Liver (tissue), 9 donors: ENCODE data around the gene TMSB4X. TPM values are rescaled to one million over a fixed set of nuclear protein-coding genes. Genes with fewer than 3 reads are reported as not detected.

ENCODE experiments used
- DNase-seq: peaks from one replicate; pipeline ENCODE4 v3.0.0-alpha.2; 2017; ENCODE audit warnings: low spot score
- H3K27ac ChIP-seq, 2 donors: one replicate each; pipeline ENCODE4 v1.7.0; 2013; ENCODE audit warnings: inconsistent platforms in 2 of 2, low read length in 2 of 2, control low read depth in 1 of 2, low read depth in 1 of 2, mild to moderate bottlenecking in 1 of 2
- H3K27me3 ChIP-seq, 4 donors: one replicate each; pipeline versions ENCODE4 v1.6.1 to v1.7.0; 2013; ENCODE audit warnings: low read length in 3 of 4, inconsistent platforms in 1 of 4, mild to moderate bottlenecking in 1 of 4, moderate library complexity in 1 of 4; ENCODE audit not compliant: control insufficient read depth in 4 of 4, insufficient read depth in 4 of 4
- H3K36me3 ChIP-seq, 4 donors: one replicate each; pipeline versions ENCODE4 v1.6.1 to v1.7.0; 2013; ENCODE audit warnings: low read length in 3 of 4, mild to moderate bottlenecking in 3 of 4, low read depth in 1 of 4, moderate library complexity in 1 of 4; ENCODE audit not compliant: control insufficient read depth in 4 of 4, insufficient read depth in 3 of 4
- H3K4me1 ChIP-seq, 4 donors: one replicate each; pipeline versions ENCODE4 v1.6.1 to v1.7.0; 2013; ENCODE audit warnings: low read length in 3 of 4, mild to moderate bottlenecking in 3 of 4, moderate library complexity in 1 of 4; ENCODE audit not compliant: control insufficient read depth in 4 of 4, insufficient read depth in 4 of 4
- H3K4me3 ChIP-seq, 3 donors: one replicate each; pipeline versions ENCODE4 v1.6.1 to v1.7.0; 2013; ENCODE audit warnings: low read length in 3 of 3, control low read depth in 1 of 3, low read depth in 1 of 3, mild to moderate bottlenecking in 1 of 3
- H3K9ac ChIP-seq, 2 donors: one replicate each; pipeline ENCODE4 v1.7.0; 2013; ENCODE audit warnings: low read length in 2 of 2, mild to moderate bottlenecking in 2 of 2, moderate library complexity in 2 of 2, control low read depth in 1 of 2, low read depth in 1 of 2
- H3K9me3 ChIP-seq, 4 donors: one replicate each; pipeline versions ENCODE4 v1.6.1 to v1.7.0; 2013; ENCODE audit warnings: low read length in 3 of 4; ENCODE audit not compliant: control insufficient read depth in 4 of 4
- EGR1 ChIP-seq, 2 donors: IDR thresholded peaks; 2 replicates each; pipeline ENCODE4 v1.6.1; 2016 to 2018; ENCODE audit warnings: antibody characterized with exemption in 2 of 2, low read depth in 2 of 2
- FOXA1 ChIP-seq: IDR thresholded peaks from 2 replicates; pipeline ENCODE4 v1.6.1; 2016; ENCODE audit warnings: antibody characterized with exemption
- FOXA2 ChIP-seq: IDR thresholded peaks from 2 replicates; pipeline ENCODE4 v1.6.1; 2016; ENCODE audit warnings: antibody characterized with exemption
- GABPA ChIP-seq, 2 donors: IDR thresholded peaks in 1 of 2; conservative IDR thresholded peaks in 1 of 2; 2 replicates each; pipeline ENCODE4 v1.6.1; 2016; ENCODE audit warnings: antibody characterized with exemption in 2 of 2, mild to moderate bottlenecking in 1 of 2, moderate library complexity in 1 of 2
- HNF4A ChIP-seq, 2 donors: conservative IDR thresholded peaks; 2 replicates each; pipeline ENCODE4 v1.6.1; 2016; ENCODE audit warnings: antibody characterized with exemption in 2 of 2, mild to moderate bottlenecking in 2 of 2
- HNF4G ChIP-seq: IDR thresholded peaks from 2 replicates; pipeline ENCODE4 v1.6.1; 2016; ENCODE audit warnings: antibody characterized with exemption
- NR2F2 ChIP-seq: IDR thresholded peaks from 2 replicates; pipeline ENCODE4 v1.6.1; 2016; ENCODE audit warnings: antibody characterized with exemption
- RAD21 ChIP-seq, 2 donors: IDR thresholded peaks; 2 replicates each; pipeline ENCODE4 v1.6.1; 2016; ENCODE audit warnings: antibody characterized with exemption in 2 of 2, mild to moderate bottlenecking in 2 of 2
- RXRA ChIP-seq, 2 donors: IDR thresholded peaks; 2 replicates each; pipeline ENCODE4 v1.6.1; 2017 to 2018; ENCODE audit warnings: antibody characterized with exemption in 2 of 2, mild to moderate bottlenecking in 1 of 2
- SP1 ChIP-seq: IDR thresholded peaks from 2 replicates; pipeline ENCODE4 v1.6.1; 2018; ENCODE audit warnings: antibody characterized with exemption, mild to moderate bottlenecking
- TAF1 ChIP-seq: conservative IDR thresholded peaks from 2 replicates; pipeline ENCODE4 v1.6.1; 2016; ENCODE audit warnings: antibody characterized with exemption, mild to moderate bottlenecking
- YY1 ChIP-seq: IDR thresholded peaks from 2 replicates; pipeline ENCODE4 v1.6.1; 2016; ENCODE audit warnings: antibody characterized with exemption, mild to moderate bottlenecking
- WGBS: extraction: QIAGEN DNeasy Blood & Tissue Kit; methylation state at CpG from one replicate; pipeline ENCODE4 v1.1.7; 2013; 5-methylcytosine and 5-hydroxymethylcytosine counted together
- polyA plus RNA-seq, 2 donors: library from polyadenylated mRNA; stranded (reverse) in 1 of 2; unstranded in 1 of 2; fragments of 200-250 nt in 1 of 2; fragments of >200 nt in 1 of 2; fragmentation: Nextera tagmentation in 1 of 2; extraction: Ambion mirVana in 1 of 2; gene quantifications; one replicate each; pipeline versions ENCODE4 v1.2.1 to v1.2.3, GENCODE V29; 2013 to 2015
- total RNA-seq, 2 donors: library from RNA; depleted of rRNA; stranded (reverse); fragments of >200 nt; gene quantifications; one replicate each; pipeline ENCODE4 v1.2.3, GENCODE V29; 2014
- TF ChIP-seq, protein P1 (sequence below): IDR thresholded peaks from 2 replicates; pipeline ENCODE4 v1.6.1; 2016; ENCODE audit warnings: antibody characterized with exemption
- TF ChIP-seq, protein P2 (sequence below): IDR thresholded peaks from 2 replicates; pipeline ENCODE4 v1.6.1; 2016; ENCODE audit warnings: antibody characterized with exemption
- TF ChIP-seq, protein P3 (sequence below): fragments of 150-350 bp; IDR thresholded peaks from 2 replicates; pipeline ENCODE4 v1.5.1; 2017; ENCODE audit warnings: improper control_type of control experiment, low read depth, low read length; ENCODE audit not compliant: missing input control
- TF ChIP-seq, protein P4 (sequence below): IDR thresholded peaks from 2 replicates; pipeline ENCODE4 v1.6.1; 2016; ENCODE audit warnings: antibody characterized with exemption
- donor health status: healthy.
- donor health status: healthy.
- donor health status: healthy.
- donor health status: healthy.
- donor health status: healthy.

The TMSB4X gene
- total and polyA plus RNA-seq, 4 donors = 658 to 1,704 (median 816) TPM

DNA sequence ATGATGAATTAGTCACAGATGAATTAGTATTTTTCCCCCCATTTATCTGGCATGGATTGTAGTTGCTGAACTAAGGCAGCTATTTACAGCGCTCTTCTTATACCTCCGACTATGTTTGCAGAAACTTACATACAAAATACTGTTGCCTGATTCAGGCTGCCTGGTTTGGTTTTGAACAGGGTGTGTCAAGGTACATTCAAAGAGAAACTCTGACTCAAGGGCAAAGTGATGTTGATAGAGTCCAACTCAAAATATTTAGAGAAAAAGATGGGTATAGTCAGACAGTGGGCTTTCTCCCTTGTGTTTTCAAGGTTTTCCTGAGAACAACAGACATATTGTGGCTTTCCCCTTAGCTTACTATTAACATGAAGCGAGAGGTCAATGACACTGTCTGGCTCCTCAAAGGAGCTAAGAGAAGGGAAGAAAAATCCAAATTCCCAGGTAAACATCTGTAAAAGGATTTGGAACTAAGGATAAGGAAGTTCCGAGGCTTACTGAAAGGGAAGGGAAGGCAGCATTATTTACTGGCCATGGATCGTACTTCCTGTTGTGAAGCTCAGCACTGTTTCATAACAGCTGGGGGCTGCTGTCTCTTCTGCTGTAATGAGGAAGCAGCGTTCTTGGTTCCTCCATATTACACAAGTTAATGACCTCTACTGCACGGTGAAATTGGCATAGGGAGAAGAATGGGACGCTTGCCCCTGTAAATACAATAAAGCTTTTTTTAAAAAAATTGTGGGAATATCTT, 38.6 kb downstream of the TMSB4X start:
- WGBS = 42% methylated on average over 8 of the region's 8 CpGs
- H3K27ac ChIP-seq = peak overlapping the region in 1 of 2 donors; percentile 46
- no peak overlapping the region for H3K4me3 ChIP-seq
- no peak for DNase-seq
- no peaks in the 10 kb centered on the region for H3K27me3 ChIP-seq
- no peaks in the 10 kb centered on the region for H3K36me3 ChIP-seq
- TF ChIP-seq EGR1 (IDR thresholded peaks at IDR 0.05; ENCODE audit: low read depth in 2 of 2) = no peak
- TF ChIP-seq SP1 = peak; percentile 28
- TF ChIP-seq RAD21 (IDR thresholded peaks at IDR 0.05) = peak in 1 of 2 donors; percentile 42
- no peaks in the 10 kb centered on the region for H3K9me3 ChIP-seq
- H3K4me1 ChIP-seq = no peaks in the 10 kb centered on the region
- H3K9ac ChIP-seq = no peak overlapping the region

DNA sequence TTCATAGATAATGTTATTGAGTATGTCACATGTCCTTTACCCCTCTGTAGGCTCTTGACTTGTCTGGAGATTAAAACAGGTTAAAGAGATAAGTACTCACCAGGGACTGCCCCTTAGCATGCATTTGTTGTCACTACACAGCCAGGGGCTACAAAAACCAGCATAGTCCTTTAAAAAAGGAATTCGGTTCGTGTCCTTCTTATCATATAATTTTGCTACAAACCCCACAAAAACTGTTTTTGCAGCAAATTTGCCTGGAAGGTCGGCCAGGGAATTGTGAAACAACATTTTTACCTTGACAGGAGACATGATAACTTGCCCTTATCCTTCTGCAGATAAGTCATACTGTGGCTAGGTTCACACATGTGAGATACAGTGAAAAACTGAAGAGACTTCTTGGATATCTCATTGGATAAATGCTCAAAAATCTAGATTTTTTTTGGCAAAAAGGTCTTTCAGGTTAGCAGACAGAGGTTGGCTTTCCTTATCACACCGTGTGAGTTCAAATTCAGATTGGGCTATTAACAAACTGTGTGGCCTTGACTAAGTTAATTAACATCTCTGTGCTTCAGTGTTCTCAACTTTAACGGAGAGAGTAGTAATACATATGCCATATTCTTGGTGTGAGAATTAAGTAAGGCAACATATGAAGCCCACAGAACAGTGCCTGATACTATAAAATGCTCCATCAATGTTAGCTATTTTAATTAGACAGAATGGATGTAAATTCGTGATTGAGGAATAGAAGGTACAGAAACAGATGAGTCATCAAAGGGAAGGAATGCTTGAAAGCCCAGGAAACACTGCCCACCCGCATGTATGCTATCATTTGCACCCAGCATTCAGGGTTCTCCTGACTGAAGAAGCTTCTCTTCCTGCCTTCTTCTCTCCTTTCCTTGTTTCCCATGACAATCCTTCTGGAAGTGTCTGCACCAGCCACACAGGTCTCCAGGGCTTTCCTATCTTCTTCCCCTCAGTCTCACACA, 39.5 kb downstream of the TMSB4X start:
- Histone ChIP-seq H3K27me3 (no peaks in the 10 kb centered on the region), H3K9me3 (no peaks in the 10 kb centered on the region), H3K9ac (no peak overlapping the region), H3K4me1 (no peaks in the 10 kb centered on the region), H3K36me3 (no peaks in the 10 kb centered on the region), H3K4me3 (no peak overlapping the region), H3K27ac (no peak overlapping the region)
- WGBS = 61% methylated on average over 7 of the region's 7 CpGs
- TF ChIP-seq, protein P1, sequence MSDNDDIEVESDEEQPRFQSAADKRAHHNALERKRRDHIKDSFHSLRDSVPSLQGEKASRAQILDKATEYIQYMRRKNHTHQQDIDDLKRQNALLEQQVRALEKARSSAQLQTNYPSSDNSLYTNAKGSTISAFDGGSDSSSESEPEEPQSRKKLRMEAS = no peak
- TF ChIP-seq, protein P2, sequence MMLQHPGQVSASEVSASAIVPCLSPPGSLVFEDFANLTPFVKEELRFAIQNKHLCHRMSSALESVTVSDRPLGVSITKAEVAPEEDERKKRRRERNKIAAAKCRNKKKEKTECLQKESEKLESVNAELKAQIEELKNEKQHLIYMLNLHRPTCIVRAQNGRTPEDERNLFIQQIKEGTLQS = no peak
- TF ChIP-seq SP1 (no peak), NR2F2 (no peak), TAF1 (no peak), RXRA (IDR thresholded peaks at IDR 0.05) (no peak), HNF4A (conservative IDR thresholded peaks at IDR 0.05) (no peak), FOXA1 (no peak), YY1 (no peak), HNF4G (no peak)
- DNase-seq = no peak

DNA sequence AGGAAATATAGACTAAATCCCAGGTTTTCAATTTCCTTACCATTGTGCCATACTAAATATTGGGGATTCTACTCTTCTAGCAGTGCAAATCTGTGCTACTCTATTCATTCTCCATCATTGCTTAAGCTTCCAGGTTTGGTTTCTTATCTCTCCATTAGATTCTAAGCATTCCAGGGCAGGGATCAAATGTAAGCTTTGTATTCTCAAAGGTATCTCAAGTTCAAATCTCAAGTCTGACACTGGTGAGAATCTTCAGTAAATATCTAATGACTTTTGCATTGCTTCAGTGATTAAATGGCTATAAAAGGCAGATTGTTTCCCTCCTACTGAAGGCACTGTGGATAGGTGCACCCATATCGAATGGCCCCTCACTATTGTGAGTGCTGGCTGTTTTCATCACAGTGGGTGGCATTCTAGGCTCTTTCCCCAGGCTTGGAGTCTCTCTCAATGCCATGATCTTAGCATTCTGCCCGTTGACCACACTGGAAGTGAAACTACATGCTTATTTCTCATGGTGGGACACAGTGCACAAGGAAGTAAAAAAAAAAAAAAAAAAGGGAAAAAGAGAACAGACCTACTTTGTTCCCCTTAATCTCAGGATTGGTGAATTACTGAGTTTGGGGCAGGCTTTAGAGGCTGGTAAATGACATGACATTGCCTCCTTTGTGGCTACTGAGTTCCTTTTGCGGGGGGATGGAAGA, 40.8 kb downstream of the TMSB4X start:
- Histone ChIP-seq H3K36me3 (no peaks in the 10 kb centered on the region), H3K27me3 (no peaks in the 10 kb centered on the region), H3K9ac (no peak overlapping the region), H3K27ac (no peak overlapping the region), H3K4me1 (no peaks in the 10 kb centered on the region), H3K4me3 (no peak overlapping the region), H3K9me3 (no peaks in the 10 kb centered on the region)
- no peak for DNase-seq
- WGBS = 83% methylated on average over 3 of the region's 3 CpGs
- no peak for TF ChIP-seq FOXA2
- TF ChIP-seq, protein P1 = no peak
- TF ChIP-seq HNF4A (conservative IDR thresholded peaks at IDR 0.05) = no peak
- no peak for TF ChIP-seq NR2F2
- no peak for TF ChIP-seq RXRA (IDR thresholded peaks at IDR 0.05)
- TF ChIP-seq, protein P3, sequence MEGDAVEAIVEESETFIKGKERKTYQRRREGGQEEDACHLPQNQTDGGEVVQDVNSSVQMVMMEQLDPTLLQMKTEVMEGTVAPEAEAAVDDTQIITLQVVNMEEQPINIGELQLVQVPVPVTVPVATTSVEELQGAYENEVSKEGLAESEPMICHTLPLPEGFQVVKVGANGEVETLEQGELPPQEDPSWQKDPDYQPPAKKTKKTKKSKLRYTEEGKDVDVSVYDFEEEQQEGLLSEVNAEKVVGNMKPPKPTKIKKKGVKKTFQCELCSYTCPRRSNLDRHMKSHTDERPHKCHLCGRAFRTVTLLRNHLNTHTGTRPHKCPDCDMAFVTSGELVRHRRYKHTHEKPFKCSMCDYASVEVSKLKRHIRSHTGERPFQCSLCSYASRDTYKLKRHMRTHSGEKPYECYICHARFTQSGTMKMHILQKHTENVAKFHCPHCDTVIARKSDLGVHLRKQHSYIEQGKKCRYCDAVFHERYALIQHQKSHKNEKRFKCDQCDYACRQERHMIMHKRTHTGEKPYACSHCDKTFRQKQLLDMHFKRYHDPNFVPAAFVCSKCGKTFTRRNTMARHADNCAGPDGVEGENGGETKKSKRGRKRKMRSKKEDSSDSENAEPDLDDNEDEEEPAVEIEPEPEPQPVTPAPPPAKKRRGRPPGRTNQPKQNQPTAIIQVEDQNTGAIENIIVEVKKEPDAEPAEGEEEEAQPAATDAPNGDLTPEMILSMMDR = no peak
- no peak for TF ChIP-seq RAD21 (IDR thresholded peaks at IDR 0.05)
- TF ChIP-seq, protein P4, sequence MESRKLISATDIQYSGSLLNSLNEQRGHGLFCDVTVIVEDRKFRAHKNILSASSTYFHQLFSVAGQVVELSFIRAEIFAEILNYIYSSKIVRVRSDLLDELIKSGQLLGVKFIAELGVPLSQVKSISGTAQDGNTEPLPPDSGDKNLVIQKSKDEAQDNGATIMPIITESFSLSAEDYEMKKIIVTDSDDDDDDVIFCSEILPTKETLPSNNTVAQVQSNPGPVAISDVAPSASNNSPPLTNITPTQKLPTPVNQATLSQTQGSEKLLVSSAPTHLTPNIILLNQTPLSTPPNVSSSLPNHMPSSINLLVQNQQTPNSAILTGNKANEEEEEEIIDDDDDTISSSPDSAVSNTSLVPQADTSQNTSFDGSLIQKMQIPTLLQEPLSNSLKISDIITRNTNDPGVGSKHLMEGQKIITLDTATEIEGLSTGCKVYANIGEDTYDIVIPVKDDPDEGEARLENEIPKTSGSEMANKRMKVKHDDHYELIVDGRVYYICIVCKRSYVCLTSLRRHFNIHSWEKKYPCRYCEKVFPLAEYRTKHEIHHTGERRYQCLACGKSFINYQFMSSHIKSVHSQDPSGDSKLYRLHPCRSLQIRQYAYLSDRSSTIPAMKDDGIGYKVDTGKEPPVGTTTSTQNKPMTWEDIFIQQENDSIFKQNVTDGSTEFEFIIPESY = no peak
- no peak for TF ChIP-seq SP1
- no peak for TF ChIP-seq HNF4G
- TF ChIP-seq GABPA (IDR thresholded peaks at IDR 0.05 in 1 of 2, conservative IDR thresholded peaks at IDR 0.05 in 1 of 2) = no peak
